GM19463 (cell line): ENCODE results near the gene SPACA5B.
A peak's percentile ranks its signal among the peaks of the same experiment; 100 is the strongest.
"Not testable (repeated sequence)": the region's sequence is repeated elsewhere in the genome, so short reads cannot be mapped to it uniquely, and the experiment has no call there.

Source experiments
- ATAC-seq: cut with Tn5 transposase; IDR thresholded peaks from one replicate; pipeline ENCODE4 v1.9.1; 2021; ENCODE audit warnings: mild to moderate bottlenecking, moderate library complexity; ENCODE audit not compliant: unreplicated experiment

Gene SPACA5B

GRCh38 chrX:48130326-48130725 is at the start of gene SPACA5B:
TSS of gene SPACA5B (plus strand) at chrX:48130626. CDS start at chrX:48130688, 62 bp downstream.
- ATAC-seq: not testable (repeated sequence)

- ATAC-seq: peak; percentile 81
Observed at GRCh38 chrX:48083212-48083611, 47.2 kb upstream of the SPACA5B start.

DNA sequence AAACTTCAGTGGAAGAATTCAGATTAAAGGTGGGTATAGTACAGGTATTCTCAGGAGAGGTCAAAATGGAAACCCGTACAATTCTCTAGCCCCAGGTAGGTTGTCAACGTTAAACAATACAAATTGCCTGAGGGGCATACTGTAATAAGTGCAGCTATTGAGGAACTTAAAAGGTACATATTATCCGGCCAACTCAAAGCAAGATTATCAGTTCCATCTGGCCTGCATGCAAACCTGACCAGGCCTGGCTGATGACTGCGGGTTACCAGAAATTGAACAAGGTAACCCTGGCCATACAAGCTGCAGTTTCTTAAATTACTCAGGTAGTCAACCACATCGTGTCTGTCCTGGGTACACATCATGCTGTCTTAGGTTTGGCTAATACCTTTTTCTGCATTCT is 46.7 kb upstream of the SPACA5B start:
- no peak for ATAC-seq

DNA sequence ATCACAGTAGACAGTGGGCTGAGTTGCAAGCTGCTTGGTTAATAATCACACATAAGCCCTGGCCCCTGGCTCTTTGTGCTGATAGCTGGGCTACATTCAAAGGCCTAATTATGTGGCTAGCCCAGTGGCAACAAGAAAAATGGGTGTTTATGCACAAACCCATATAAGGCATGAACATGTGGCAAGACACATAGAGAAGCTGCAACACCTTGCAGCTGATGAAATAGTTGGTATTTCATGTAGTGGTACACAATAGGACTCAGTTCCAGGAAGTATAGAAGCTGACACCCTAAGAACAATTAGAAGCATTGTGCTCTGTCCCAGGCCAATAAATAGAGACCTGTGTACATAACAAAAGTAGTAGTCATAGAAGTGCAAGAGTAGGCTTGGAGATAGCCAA is 44.3 kb upstream of the SPACA5B start:
- ATAC-seq: no peak

- no peak for ATAC-seq
Observed at GRCh38 chrX:48090123-48090522, 40.3 kb upstream of the SPACA5B start.

GRCh38 chrX:48092558-48092957 is 37.9 kb upstream of the SPACA5B start:
- ATAC-seq: not testable (repeated sequence)

DNA sequence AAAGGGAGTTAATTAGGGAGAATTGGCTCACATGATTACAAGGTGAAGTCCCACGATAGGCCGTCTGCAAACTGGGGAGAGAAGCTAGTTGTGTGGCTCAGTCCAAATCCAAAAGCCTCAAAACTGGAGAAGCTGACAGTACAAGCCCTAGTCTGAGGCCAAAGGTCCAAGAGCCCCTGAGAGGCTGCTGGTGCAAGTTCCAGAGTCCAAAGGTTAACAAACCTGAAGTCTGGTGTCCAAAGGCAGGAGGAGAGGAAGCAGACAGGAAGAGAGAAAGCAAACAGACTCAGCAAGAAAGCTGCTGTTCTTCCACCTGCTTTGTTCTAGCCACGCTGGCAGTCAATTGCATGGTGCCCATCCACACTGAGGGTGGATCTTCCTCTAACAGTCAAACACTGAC is 29.0 kb upstream of the SPACA5B start:
- no peak for ATAC-seq

GRCh38 chrX:48102874-48103374 is 27.5 kb upstream of the SPACA5B start:
- ATAC-seq: no peak

- no peak for ATAC-seq
Observed at GRCh38 chrX:48107717-48108116, 22.7 kb upstream of the SPACA5B start.

- not testable (repeated sequence) for ATAC-seq
Observed at GRCh38 chrX:48125286-48125685, 5.1 kb upstream of the SPACA5B start.

DNA sequence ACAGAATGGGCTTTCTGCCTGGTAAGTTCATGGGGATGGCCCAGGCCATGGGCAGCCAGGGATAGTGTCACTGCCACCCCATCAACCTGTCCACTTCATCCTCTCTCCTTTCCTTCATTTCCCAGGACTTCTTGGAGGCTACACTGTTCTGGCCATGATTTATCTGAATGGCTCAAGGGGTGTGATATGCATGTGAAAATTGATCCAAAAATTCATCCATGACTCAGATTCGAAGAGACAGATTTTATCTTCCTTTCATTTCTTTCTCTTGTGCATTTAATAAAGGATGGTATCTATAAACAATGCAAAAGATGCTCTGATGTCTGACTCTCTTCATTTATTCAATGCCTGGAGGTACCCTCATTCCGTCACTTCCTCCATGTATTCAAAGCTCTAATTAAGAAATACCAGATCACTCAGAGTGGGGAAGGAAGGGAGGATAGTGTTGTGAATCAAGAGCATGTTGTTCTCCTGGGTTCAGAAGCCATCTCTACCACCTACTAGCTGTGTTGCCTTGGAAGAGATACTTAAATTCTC is 1.9 kb downstream of the SPACA5B start:
- ATAC-seq: not testable (repeated sequence)

GRCh38 chrX:48139076-48139475 is 8.7 kb downstream of the SPACA5B start:
- not testable (repeated sequence) for ATAC-seq

- not testable (repeated sequence) for ATAC-seq
Observed at GRCh38 chrX:48141810-48142508, 11.5 kb downstream of the SPACA5B start.

- not testable (repeated sequence) for ATAC-seq
Observed at GRCh38 chrX:48142697-48143096, 12.3 kb downstream of the SPACA5B start.

DNA sequence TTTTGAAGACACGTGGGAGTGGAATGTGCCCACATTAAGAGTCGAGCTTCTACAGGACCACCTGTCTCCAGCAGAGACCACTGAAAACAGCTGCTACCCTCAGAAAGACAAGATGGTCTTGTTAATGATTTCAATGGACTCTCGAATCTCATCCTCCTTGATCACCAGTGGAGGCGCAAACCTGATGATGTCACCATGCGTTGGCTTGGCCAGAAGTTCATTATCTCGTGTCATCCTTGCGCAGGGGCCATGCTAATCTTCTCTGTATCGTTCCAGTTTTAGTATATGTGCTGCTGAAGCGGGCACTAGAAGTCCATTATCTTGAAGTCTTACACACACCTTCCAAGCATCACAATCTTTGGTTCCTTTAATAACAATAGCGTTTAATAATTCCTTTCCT is 23.3 kb downstream of the SPACA5B start:
- no peak for ATAC-seq

GRCh38 chrX:48154796-48155195 is 24.4 kb downstream of the SPACA5B start:
- ATAC-seq: no peak

GRCh38 chrX:48156014-48156413 is 25.6 kb downstream of the SPACA5B start:
- no peak for ATAC-seq

- ATAC-seq: no peak
Observed at GRCh38 chrX:48165241-48165640, 34.8 kb downstream of the SPACA5B start.

DNA sequence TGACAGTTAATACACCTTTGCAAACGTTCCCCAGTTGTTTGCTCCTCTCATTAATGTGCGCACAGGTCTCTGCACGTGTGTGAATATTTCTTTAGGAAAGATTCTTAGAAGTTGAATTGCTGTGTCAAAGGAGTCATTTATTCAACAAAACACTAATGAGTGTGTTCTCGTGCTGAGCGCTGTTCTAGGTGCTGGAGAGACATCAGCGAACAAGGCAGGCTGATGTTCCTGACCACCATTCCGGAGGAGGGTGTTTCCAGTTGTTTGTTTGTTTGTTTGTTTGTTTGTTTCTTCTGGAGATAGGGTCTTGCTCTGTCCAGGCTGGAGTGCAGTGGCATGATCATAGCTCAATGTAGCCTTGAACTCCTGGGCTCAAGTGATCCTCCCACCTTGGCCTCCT is 35.9 kb downstream of the SPACA5B start:
- ATAC-seq: not testable (repeated sequence)

- ATAC-seq: no peak
Observed at GRCh38 chrX:48179691-48180090, 49.3 kb downstream of the SPACA5B start.

DNA sequence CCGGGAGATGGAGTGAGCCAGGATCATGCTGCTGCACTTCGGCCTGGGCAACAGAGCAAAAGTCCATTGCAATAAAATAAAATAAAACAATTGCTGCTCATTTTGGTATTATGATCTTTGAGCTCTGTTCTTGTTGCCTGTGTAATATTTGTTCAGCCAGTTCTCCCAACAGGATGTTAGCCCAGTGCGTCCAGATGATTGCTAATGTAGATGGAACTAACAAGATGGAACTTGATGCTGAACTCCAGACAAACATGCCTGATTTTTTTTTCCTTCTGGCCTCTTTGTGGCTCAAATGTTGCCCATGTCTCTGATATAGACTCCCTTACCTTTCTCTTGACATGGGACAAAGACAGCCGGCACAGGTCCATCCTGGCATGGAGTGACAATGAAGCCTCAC is 50.4 kb downstream of the SPACA5B start:
- ATAC-seq: no peak

GRCh38 chrX:48181882-48182281 is 51.5 kb downstream of the SPACA5B start:
- not testable (repeated sequence) for ATAC-seq
